Dendritic cell treated with granulocyte-macrophage colony-stimulating factor and Interleukin-4, amounts not matched to agents 40 ng/mL and 50 ng/mL, for 4 days (primary cell): Measurements from ENCODE around the gene TMEM138.

Source experiments
- H3K27ac Mint-ChIP-seq: one replicate; pipeline ENCODE4 v1.8.0; 2022; ENCODE audit warnings: mild to moderate bottlenecking, mixed read lengths
- H3K27me3 Mint-ChIP-seq: one replicate; pipeline ENCODE4 v1.8.0; 2022; ENCODE audit warnings: mild to moderate bottlenecking, mixed read lengths
- H3K36me3 Mint-ChIP-seq: one replicate; pipeline ENCODE4 v1.8.0; 2022; ENCODE audit warnings: low read depth, mixed read lengths
- H3K4me1 Mint-ChIP-seq: one replicate; pipeline ENCODE4 v1.8.0; 2022; ENCODE audit warnings: low read depth, mixed read lengths
- H3K4me3 Mint-ChIP-seq: one replicate; pipeline ENCODE4 v1.8.0; 2022; ENCODE audit warnings: mild to moderate bottlenecking, moderate library complexity, mixed read lengths
- H3K9me3 Mint-ChIP-seq: one replicate; pipeline ENCODE4 v1.8.0; 2022; ENCODE audit warnings: mixed read lengths
- intact Hi-C: fragments of 100-400 bp; cut with micrococcal nuclease; formaldehyde crosslinking; loops from one replicate; pipeline ENCODE4 v1.15.0; 2022

The TMEM138 gene

GRCh38 chr11:61390161-61390560 is 28.0 kb downstream of the TMEM138 start:
- Mint-ChIP-seq H3K4me3 (no peak overlapping the region), H3K36me3 (peaks cover 16% of the 10 kb centered on the region), H3K27me3 (peaks cover 3% of the 10 kb centered on the region), H3K9me3 (peaks cover 8% of the 10 kb centered on the region), H3K4me1 (peaks cover 29% of the 10 kb centered on the region), H3K27ac (no peak overlapping the region)
- intact Hi-C loops, result no loop called here

GRCh38 chr11:61392981-61393595 is 30.9 kb downstream of the TMEM138 start:
- peak overlapping the region; percentile 88 for H3K4me3 Mint-ChIP-seq
- no peaks in the 10 kb centered on the region for H3K27me3 Mint-ChIP-seq
- peaks cover 23% of the 10 kb centered on the region for H3K4me1 Mint-ChIP-seq
- peaks cover 40% of the 10 kb centered on the region for H3K36me3 Mint-ChIP-seq
- intact Hi-C loops, result no loop called here
- H3K9me3 Mint-ChIP-seq, result peaks cover 8% of the 10 kb centered on the region
- H3K27ac Mint-ChIP-seq, result peak overlapping the region; percentile 90

- no peaks in the 10 kb centered on the region for H3K9me3 Mint-ChIP-seq
- H3K4me1 Mint-ChIP-seq, result peaks cover 32% of the 10 kb centered on the region
- intact Hi-C loops, result no loop called here
- H3K36me3 Mint-ChIP-seq, result peaks cover 92% of the 10 kb centered on the region
- H3K27ac Mint-ChIP-seq, result no peak overlapping the region
- no peaks in the 10 kb centered on the region for H3K27me3 Mint-ChIP-seq
- H3K4me3 Mint-ChIP-seq, result no peak overlapping the region
Observed at GRCh38 chr11:61401173-61401572, 39.0 kb downstream of the TMEM138 start.

- H3K9me3 Mint-ChIP-seq, result no peaks in the 10 kb centered on the region
- H3K4me3 Mint-ChIP-seq, result no peak overlapping the region
- no peaks in the 10 kb centered on the region for H3K27me3 Mint-ChIP-seq
- H3K4me1 Mint-ChIP-seq, result peaks cover 32% of the 10 kb centered on the region
- peaks cover 94% of the 10 kb centered on the region for H3K36me3 Mint-ChIP-seq
- no peak overlapping the region for H3K27ac Mint-ChIP-seq
- intact Hi-C loops, result no loop called here
Observed at GRCh38 chr11:61401573-61401972, 39.4 kb downstream of the TMEM138 start.

GRCh38 chr11:61403658-61404057 is 41.5 kb downstream of the TMEM138 start:
- Mint-ChIP-seq H3K27me3 (no peaks in the 10 kb centered on the region), H3K4me3 (no peak overlapping the region), H3K36me3 (peaks cover 94% of the 10 kb centered on the region), H3K4me1 (peaks cover 32% of the 10 kb centered on the region), H3K9me3 (no peaks in the 10 kb centered on the region), H3K27ac (peak overlapping the region; percentile 26)
- intact Hi-C loops, result no loop called here

GRCh38 chr11:61404103-61404502 is 41.9 kb downstream of the TMEM138 start:
- Mint-ChIP-seq H3K27me3 (no peaks in the 10 kb centered on the region), H3K27ac (peak overlapping the region; percentile 26), H3K4me3 (no peak overlapping the region), H3K36me3 (peaks cover 94% of the 10 kb centered on the region), H3K9me3 (no peaks in the 10 kb centered on the region), H3K4me1 (peaks cover 32% of the 10 kb centered on the region)
- intact Hi-C loops, result no loop called here

- H3K27ac Mint-ChIP-seq, result peak overlapping the region; percentile 26
- intact Hi-C loops, result no loop called here
- H3K27me3 Mint-ChIP-seq, result no peaks in the 10 kb centered on the region
- H3K4me1 Mint-ChIP-seq, result peaks cover 32% of the 10 kb centered on the region
- no peaks in the 10 kb centered on the region for H3K9me3 Mint-ChIP-seq
- peaks cover 94% of the 10 kb centered on the region for H3K36me3 Mint-ChIP-seq
- H3K4me3 Mint-ChIP-seq, result no peak overlapping the region
Observed at GRCh38 chr11:61404641-61405040, 42.5 kb downstream of the TMEM138 start.

GRCh38 chr11:61406067-61406466 is 43.9 kb downstream of the TMEM138 start:
- H3K27ac Mint-ChIP-seq, result no peak overlapping the region
- intact Hi-C loops, result no loop called here
- H3K4me3 Mint-ChIP-seq, result no peak overlapping the region
- no peaks in the 10 kb centered on the region for H3K27me3 Mint-ChIP-seq
- peaks cover 23% of the 10 kb centered on the region for H3K4me1 Mint-ChIP-seq
- H3K36me3 Mint-ChIP-seq, result peaks cover 96% of the 10 kb centered on the region
- no peaks in the 10 kb centered on the region for H3K9me3 Mint-ChIP-seq

- H3K27me3 Mint-ChIP-seq, result no peaks in the 10 kb centered on the region
- intact Hi-C loops, result no loop called here
Observed at GRCh38 chr11:61406991-61407728, 45.0 kb downstream of the TMEM138 start.

GRCh38 chr11:61411589-61411988 is 49.4 kb downstream of the TMEM138 start:
- intact Hi-C loops, result no loop called here
- peaks cover 99% of the 10 kb centered on the region for H3K36me3 Mint-ChIP-seq
- H3K4me3 Mint-ChIP-seq, result no peak overlapping the region
- H3K27ac Mint-ChIP-seq, result no peak overlapping the region
- no peaks in the 10 kb centered on the region for H3K27me3 Mint-ChIP-seq
- no peaks in the 10 kb centered on the region for H3K9me3 Mint-ChIP-seq
- H3K4me1 Mint-ChIP-seq, result no peaks in the 10 kb centered on the region

More at GRCh38 chr11:61406991-61407728, 45.0 kb downstream of the TMEM138 start:
- H3K9me3 Mint-ChIP-seq, result no peaks in the 10 kb centered on the region
- peaks cover 100% of the 10 kb centered on the region for H3K36me3 Mint-ChIP-seq
- H3K4me3 Mint-ChIP-seq, result no peak overlapping the region
- H3K27ac Mint-ChIP-seq, result no peak overlapping the region
- H3K4me1 Mint-ChIP-seq, result peaks cover 20% of the 10 kb centered on the region

GRCh38 chr11:61413496-61413895 is 51.3 kb downstream of the TMEM138 start:
- H3K36me3 Mint-ChIP-seq, result peaks cover 99% of the 10 kb centered on the region
- no peaks in the 10 kb centered on the region for H3K9me3 Mint-ChIP-seq
- no peak overlapping the region for H3K27ac Mint-ChIP-seq

GRCh38 chr11:61414547-61414946 is 52.4 kb downstream of the TMEM138 start:
- no peak overlapping the region for H3K4me3 Mint-ChIP-seq
- peaks cover 99% of the 10 kb centered on the region for H3K36me3 Mint-ChIP-seq
- intact Hi-C loops, result no loop called here
- H3K27ac Mint-ChIP-seq, result no peak overlapping the region
- no peaks in the 10 kb centered on the region for H3K9me3 Mint-ChIP-seq
- no peaks in the 10 kb centered on the region for H3K27me3 Mint-ChIP-seq
- H3K4me1 Mint-ChIP-seq, result peaks cover 27% of the 10 kb centered on the region

More at GRCh38 chr11:61413496-61413895, 51.3 kb downstream of the TMEM138 start:
- H3K27me3 Mint-ChIP-seq, result no peaks in the 10 kb centered on the region
- no peak overlapping the region for H3K4me3 Mint-ChIP-seq
- intact Hi-C loops, result no loop called here
- peaks cover 16% of the 10 kb centered on the region for H3K4me1 Mint-ChIP-seq

- H3K9me3 Mint-ChIP-seq, result no peaks in the 10 kb centered on the region
- H3K36me3 Mint-ChIP-seq, result peaks cover 99% of the 10 kb centered on the region
- no peaks in the 10 kb centered on the region for H3K27me3 Mint-ChIP-seq
- peaks cover 31% of the 10 kb centered on the region for H3K4me1 Mint-ChIP-seq
- intact Hi-C loops, result no loop called here
- no peak overlapping the region for H3K27ac Mint-ChIP-seq
- H3K4me3 Mint-ChIP-seq, result no peak overlapping the region
Observed at GRCh38 chr11:61415381-61415780, 53.2 kb downstream of the TMEM138 start.

GRCh38 chr11:61416941-61417340 is 54.8 kb downstream of the TMEM138 start:
- intact Hi-C loops, result no loop called here
- H3K9me3 Mint-ChIP-seq, result no peaks in the 10 kb centered on the region
- H3K4me3 Mint-ChIP-seq, result no peak overlapping the region
- H3K27me3 Mint-ChIP-seq, result no peaks in the 10 kb centered on the region
- peak overlapping the region; percentile 55 for H3K27ac Mint-ChIP-seq
- H3K36me3 Mint-ChIP-seq, result peaks cover 99% of the 10 kb centered on the region
- peaks cover 41% of the 10 kb centered on the region for H3K4me1 Mint-ChIP-seq
